ENCODE measurements around the gene DOK5.

The DOK5 gene

DNA sequence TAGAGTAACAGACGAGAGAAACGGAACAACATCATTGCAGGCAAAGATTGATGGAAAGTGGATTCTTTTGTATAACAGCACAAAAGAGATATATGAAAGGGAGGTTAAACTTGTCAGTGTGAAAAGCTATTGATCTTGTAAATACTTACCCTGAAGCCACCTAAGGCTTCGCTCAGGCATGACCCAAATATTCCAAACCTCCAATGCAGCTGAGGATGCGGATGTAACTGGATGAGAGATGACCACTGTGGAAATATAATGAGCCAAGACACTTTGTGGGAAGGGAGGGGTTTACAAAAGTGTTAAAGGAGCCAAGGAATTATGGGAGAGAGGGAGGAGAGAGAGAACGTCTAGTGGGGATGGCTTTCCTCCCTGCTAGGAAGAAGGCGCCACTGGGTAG, 112.0 kb downstream of the DOK5 start:
- TF ChIP-seq, protein P1, sequence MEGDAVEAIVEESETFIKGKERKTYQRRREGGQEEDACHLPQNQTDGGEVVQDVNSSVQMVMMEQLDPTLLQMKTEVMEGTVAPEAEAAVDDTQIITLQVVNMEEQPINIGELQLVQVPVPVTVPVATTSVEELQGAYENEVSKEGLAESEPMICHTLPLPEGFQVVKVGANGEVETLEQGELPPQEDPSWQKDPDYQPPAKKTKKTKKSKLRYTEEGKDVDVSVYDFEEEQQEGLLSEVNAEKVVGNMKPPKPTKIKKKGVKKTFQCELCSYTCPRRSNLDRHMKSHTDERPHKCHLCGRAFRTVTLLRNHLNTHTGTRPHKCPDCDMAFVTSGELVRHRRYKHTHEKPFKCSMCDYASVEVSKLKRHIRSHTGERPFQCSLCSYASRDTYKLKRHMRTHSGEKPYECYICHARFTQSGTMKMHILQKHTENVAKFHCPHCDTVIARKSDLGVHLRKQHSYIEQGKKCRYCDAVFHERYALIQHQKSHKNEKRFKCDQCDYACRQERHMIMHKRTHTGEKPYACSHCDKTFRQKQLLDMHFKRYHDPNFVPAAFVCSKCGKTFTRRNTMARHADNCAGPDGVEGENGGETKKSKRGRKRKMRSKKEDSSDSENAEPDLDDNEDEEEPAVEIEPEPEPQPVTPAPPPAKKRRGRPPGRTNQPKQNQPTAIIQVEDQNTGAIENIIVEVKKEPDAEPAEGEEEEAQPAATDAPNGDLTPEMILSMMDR (conservative IDR thresholded peaks at IDR 0.05; ENCODE audit: low read depth) = no peak
- ChIA-PET POLR2A (ENCODE audit: low non-redundant PET) (no interaction called here), CTCF (no interaction called here)
- no peak overlapping the region for H3K27ac ChIP-seq
- no peak for DNase-seq (ENCODE audit: low spot score)

DNA sequence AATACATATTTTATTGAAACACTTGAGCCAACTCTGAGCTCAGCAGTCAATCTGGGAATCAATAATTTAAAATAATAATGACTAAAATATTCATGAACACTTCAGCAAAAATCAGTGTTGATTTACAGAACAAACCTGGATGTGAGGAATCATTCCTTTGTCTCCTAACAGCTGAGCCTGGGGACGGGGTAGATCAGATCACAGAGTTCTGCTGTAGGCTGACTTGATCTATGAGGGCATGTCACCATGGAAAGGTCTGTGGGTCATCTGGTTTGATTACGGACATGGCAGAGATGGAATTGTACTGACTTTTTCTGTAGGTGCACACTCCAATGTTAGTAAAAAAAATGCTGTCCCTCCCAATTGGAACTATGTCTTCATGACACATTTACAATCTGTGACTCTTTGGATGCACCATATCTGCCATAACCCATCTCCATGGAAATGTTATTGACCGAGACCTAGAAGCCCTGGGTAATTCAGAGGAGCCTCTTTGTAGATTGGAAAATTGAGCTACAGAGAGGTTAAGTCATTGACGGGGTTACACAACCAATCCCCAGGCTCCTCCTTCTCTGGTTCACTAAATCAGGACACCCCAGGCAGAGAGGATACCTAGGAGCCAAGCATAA, 114.1 kb downstream of the DOK5 start:
- ChIA-PET CTCF (interaction anchor here (0.6 kb wide), 1 partner anchor 25 kb away, joined by 3 read pairs; no protein-coding TSS in a partner anchor), POLR2A (ENCODE audit: low non-redundant PET) (no interaction called here)
- TF ChIP-seq, protein P1 (conservative IDR thresholded peaks at IDR 0.05; ENCODE audit: low read depth) = no peak
- H3K27ac ChIP-seq = no peak overlapping the region
- DNase-seq (ENCODE audit: low spot score) = no peak

DNA sequence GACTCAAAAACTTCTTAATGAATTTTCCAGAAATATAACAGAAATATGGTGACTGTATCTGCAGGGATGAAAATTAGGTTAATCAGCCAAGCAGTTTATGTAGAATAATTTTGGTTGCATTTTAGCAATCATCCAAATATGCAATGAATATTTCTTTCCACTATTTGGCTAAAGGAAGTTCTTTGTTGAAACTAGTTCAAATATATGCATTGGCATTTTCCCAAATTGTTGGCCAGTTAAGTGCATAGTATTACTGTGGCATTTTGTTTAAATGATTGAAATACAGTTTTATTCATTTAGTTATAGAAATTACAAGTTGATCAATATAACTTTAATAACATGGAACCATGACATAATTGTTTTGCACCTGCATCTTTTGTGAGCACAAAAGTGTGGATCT, 115.5 kb downstream of the DOK5 start:
- no peak for DNase-seq (ENCODE audit: low spot score)
- H3K27ac ChIP-seq = no peak overlapping the region
- ChIA-PET POLR2A (ENCODE audit: low non-redundant PET) (no interaction called here), CTCF (no interaction called here)
- TF ChIP-seq, protein P1 (conservative IDR thresholded peaks at IDR 0.05; ENCODE audit: low read depth) = no peak

DNA sequence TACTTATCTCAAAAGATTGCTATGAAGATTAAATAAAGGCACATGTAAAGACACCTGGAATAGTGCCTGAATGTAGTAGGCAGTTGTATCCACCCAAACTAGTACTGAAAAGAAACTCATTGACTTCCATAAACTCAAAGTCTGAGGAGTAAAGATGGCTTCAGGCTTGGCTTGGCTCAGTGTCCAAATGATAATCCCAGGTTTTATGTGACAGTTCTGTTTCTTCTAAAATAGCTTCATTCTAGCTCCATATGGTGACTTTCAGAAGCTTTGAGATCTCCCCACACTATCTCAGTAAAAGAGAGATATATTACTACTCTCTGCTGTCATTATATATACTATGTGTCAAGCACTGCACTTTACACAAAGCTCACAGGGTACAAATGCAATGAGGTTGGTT, 121.3 kb downstream of the DOK5 start:
- DNase-seq (ENCODE audit: low spot score) = no peak
- TF ChIP-seq, protein P1 (conservative IDR thresholded peaks at IDR 0.05; ENCODE audit: low read depth) = no peak
- H3K27ac ChIP-seq = no peak overlapping the region
- CTCF ChIA-PET = interaction anchor here (0.7 kb wide), 1 partner anchor 1266 kb away, joined by 3 read pairs; no protein-coding TSS in a partner anchor
- POLR2A ChIA-PET (ENCODE audit: low non-redundant PET) = no interaction called here

DNA sequence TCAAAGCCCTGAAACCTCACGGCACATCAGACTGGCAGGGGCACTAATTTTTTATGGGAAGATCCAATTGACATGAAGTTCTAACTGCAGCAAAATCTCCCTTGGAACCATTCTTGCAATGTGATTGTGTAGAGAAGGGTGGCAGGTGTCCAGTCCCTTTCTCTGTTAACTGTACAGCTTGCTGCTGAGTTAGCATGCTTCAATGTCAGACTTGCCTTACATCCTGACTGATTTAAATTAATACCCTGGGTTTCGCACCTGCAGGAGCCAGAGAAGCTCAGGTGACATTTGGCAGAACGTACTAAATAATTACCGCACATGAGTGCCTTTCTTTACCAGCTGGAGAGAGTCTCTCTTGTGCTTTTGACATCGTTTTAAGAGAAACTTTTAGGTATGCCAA, 123.0 kb downstream of the DOK5 start:
- no peak overlapping the region for H3K27ac ChIP-seq
- DNase-seq (ENCODE audit: low spot score) = no peak
- TF ChIP-seq, protein P1 (conservative IDR thresholded peaks at IDR 0.05; ENCODE audit: low read depth) = no peak
- ChIA-PET POLR2A (ENCODE audit: low non-redundant PET) (no interaction called here), CTCF (no interaction called here)

DNA sequence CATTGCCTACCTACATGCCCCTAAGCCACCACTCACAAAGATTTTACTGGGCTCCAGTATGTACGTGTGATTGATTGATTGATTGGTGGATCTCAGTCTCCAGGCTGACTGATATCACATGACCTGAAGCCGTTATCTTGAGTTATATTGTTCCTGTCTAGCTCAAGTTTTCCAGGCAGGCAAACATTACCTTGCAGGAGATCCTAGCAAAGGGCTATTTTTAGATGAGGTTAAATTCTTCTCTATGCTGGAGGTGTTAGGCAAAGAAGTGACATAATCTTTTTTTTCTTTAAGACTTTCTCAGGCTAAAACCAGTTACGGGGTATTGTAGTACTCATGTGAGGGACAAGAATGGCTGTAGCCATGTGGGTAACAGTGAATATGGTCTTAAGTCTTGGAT, 125.2 kb downstream of the DOK5 start:
- DNase-seq (ENCODE audit: low spot score) = no peak
- ChIA-PET CTCF (no interaction called here), POLR2A (ENCODE audit: low non-redundant PET) (no interaction called here)
- H3K27ac ChIP-seq = no peak overlapping the region
- TF ChIP-seq, protein P1 (conservative IDR thresholded peaks at IDR 0.05; ENCODE audit: low read depth) = no peak
